Natural killer cell (primary cell): ENCODE data around the gene SEPTIN8. TPM values are rescaled to one million over a fixed set of nuclear protein-coding genes. Genes with fewer than 3 reads are reported as not detected.

Experiments
- ATAC-seq, 3 donors: fragments of 150-1000 bp in 2 of 3; fragments of 200-7000 bp in 1 of 3; cut with Tn5 transposase; 1 replicate in 1 of 3; 2 replicates in 2 of 3; pipeline ENCODE4 v1.10.0; 2021; ENCODE audit warnings: mild to moderate bottlenecking in 2 of 3, moderate library complexity in 2 of 3
- DNase-seq, 2 donors: peaks; one replicate each; pipeline versions ENCODE4 v3.0.0 to v3.0.0-alpha.2; 2013 to 2021; ENCODE audit warnings: mixed read lengths in 1 of 2
- H3K27ac ChIP-seq: one replicate; pipeline ENCODE4 v1.5.1; 2013; ENCODE audit warnings: mild to moderate bottlenecking, low read length
- H3K27me3 ChIP-seq: one replicate; pipeline ENCODE4 v1.6.1; 2013; ENCODE audit warnings: low read length; ENCODE audit not compliant: control insufficient read depth, insufficient read depth
- H3K36me3 ChIP-seq: one replicate; pipeline ENCODE4 v1.6.1; 2013; ENCODE audit warnings: low read length; ENCODE audit not compliant: control insufficient read depth, insufficient read depth
- H3K4me1 ChIP-seq: one replicate; pipeline ENCODE4 v1.6.1; 2013; ENCODE audit warnings: low read length; ENCODE audit not compliant: control insufficient read depth, insufficient read depth
- H3K4me3 ChIP-seq: one replicate; pipeline ENCODE4 v1.5.1; 2013; ENCODE audit warnings: low read length
- H3K9me3 ChIP-seq: one replicate; pipeline ENCODE4 v1.6.1; 2013; ENCODE audit warnings: low read length; ENCODE audit not compliant: control insufficient read depth, insufficient read depth
- H3K27ac Mint-ChIP-seq, 2 donors: one replicate each; pipeline ENCODE4 v1.8.0; 2022; ENCODE audit warnings: mild to moderate bottlenecking in 2 of 2, mixed read lengths in 2 of 2, moderate library complexity in 1 of 2
- H3K27me3 Mint-ChIP-seq, 2 donors: one replicate each; pipeline ENCODE4 v1.8.0; 2022; ENCODE audit warnings: low read depth in 2 of 2, mixed read lengths in 2 of 2
- H3K36me3 Mint-ChIP-seq: one replicate; pipeline ENCODE4 v1.8.0; 2022; ENCODE audit warnings: mixed read lengths
- H3K4me1 Mint-ChIP-seq, 2 donors: one replicate each; pipeline ENCODE4 v1.8.0; 2022; ENCODE audit warnings: mixed read lengths in 2 of 2
- H3K4me3 Mint-ChIP-seq: one replicate; pipeline ENCODE4 v1.8.0; 2022; ENCODE audit warnings: mild to moderate bottlenecking, moderate library complexity, mixed read lengths
- H3K9me3 Mint-ChIP-seq, 2 donors: one replicate each; pipeline ENCODE4 v1.8.0; 2022; ENCODE audit warnings: mixed read lengths in 2 of 2
- WGBS: methylation state at CpG from one replicate; pipeline ENCODE4 v1.1.7; 2013; ENCODE audit warnings: missing lambda C conversion rate; ENCODE audit not compliant: insufficient coverage; 5-methylcytosine and 5-hydroxymethylcytosine counted together
- intact Hi-C: fragments of 100-400 bp; cut with micrococcal nuclease; formaldehyde crosslinking; loops from one replicate; pipeline ENCODE4 v1.14.2; 2022
- total RNA-seq, 4 donors: library from RNA; stranded (reverse); fragments of 120-200 nt in 1 of 4; gene quantifications; one replicate each; pipeline versions ENCODE4 v1.2.3 to v1.2.4, GENCODE V29; 2013 to 2022
- TF ChIP-seq, protein P1 (sequence below): fragments of 200-600 bp; IDR thresholded peaks from one replicate; pipeline ENCODE4 v1.8.0; 2022; ENCODE audit warnings: antibody characterized with exemption

Gene SEPTIN8
- total RNA-seq, 3 donors from 2014 or later (not counting 1 experiment from before 2014, with no cell fraction given) = 5.2 to 17.0 (median 9.4) TPM

DNA sequence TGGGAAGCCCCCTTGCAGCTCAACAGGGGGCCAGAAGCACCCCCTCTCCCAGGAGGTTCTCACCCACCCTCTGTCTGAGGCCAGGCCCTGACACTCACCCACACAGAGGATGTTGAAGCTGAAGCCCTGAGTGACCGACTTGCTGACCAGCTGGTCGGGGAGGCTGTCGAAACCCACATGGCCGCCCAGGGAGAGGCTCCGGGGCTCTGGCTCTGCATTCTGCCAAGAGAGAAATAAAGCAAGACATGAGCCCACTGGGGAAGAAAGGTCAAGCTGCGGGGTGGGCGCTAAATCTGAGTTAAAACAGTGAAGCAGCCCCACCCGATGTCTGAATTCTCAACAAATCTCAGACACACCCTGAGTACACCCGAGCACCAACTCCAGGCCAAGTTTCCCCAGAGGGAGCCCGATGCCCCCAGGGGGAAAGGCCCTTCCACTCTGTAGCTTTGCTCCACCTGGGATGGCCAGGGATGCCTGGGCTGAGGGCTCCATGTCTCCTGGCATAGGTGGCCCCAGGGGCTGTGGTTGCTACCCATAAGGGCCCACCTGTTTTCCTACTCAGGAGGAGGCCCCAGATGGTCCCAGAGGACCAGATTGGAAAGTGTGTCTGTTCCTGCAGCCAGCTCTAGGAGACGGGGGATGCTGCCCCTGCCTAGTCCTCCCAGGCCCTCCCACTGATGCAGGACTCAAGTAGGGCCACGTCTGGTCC, 11.6 kb downstream of the SEPTIN8 start:
- H3K4me3 ChIP-seq = no peak overlapping the region
- Mint-ChIP-seq H3K9me3 (no peaks in the 10 kb centered on the region), H3K4me3 (no peak overlapping the region), H3K4me1 (no peaks in the 10 kb centered on the region), H3K27me3 (no peaks in the 10 kb centered on the region), H3K27ac (no peak overlapping the region), H3K36me3 (no peaks in the 10 kb centered on the region)
- DNase-seq (no peak), ATAC-seq (no peak)
- H3K36me3 ChIP-seq = no peaks in the 10 kb centered on the region
- WGBS = 92% methylated on average over 12 of the region's 12 CpGs
- H3K9me3 ChIP-seq = no peaks in the 10 kb centered on the region
- TF ChIP-seq, protein P1, sequence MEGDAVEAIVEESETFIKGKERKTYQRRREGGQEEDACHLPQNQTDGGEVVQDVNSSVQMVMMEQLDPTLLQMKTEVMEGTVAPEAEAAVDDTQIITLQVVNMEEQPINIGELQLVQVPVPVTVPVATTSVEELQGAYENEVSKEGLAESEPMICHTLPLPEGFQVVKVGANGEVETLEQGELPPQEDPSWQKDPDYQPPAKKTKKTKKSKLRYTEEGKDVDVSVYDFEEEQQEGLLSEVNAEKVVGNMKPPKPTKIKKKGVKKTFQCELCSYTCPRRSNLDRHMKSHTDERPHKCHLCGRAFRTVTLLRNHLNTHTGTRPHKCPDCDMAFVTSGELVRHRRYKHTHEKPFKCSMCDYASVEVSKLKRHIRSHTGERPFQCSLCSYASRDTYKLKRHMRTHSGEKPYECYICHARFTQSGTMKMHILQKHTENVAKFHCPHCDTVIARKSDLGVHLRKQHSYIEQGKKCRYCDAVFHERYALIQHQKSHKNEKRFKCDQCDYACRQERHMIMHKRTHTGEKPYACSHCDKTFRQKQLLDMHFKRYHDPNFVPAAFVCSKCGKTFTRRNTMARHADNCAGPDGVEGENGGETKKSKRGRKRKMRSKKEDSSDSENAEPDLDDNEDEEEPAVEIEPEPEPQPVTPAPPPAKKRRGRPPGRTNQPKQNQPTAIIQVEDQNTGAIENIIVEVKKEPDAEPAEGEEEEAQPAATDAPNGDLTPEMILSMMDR = no peak
- intact Hi-C loops = no loop called here
- H3K27ac ChIP-seq = no peak overlapping the region
- no peaks in the 10 kb centered on the region for H3K27me3 ChIP-seq
- H3K4me1 ChIP-seq = no peaks in the 10 kb centered on the region

DNA sequence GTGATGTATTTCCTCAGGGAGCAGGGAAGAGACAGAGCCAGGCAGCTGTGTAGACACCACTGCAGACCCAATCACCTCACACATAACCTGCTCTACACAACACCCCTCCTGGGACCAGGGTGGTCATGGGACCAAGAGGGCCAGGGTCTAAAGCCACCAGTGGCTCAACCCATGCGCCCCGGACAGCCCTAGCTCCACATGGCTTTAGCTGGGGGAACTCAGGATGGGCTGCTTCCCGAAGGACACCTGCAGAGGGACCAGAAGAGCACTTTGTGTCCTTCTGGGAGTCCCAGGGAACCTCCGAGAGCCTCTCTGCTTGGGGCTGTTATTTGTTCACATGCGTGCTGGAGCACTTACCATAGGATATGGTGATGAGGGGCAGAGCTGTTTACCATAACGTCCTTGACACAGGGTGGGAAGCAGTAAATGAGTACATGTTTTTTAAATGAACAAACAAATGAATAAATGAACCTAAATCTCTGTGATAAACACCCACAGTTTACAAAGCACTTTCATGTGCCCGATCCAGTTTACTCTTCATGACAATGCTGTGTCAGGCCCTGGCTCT, 12.3 kb downstream of the SEPTIN8 start:
- Mint-ChIP-seq H3K4me3 (no peak overlapping the region), H3K27ac (no peak overlapping the region), H3K4me1 (no peaks in the 10 kb centered on the region), H3K27me3 (no peaks in the 10 kb centered on the region), H3K36me3 (no peaks in the 10 kb centered on the region), H3K9me3 (no peaks in the 10 kb centered on the region)
- H3K36me3 ChIP-seq = no peaks in the 10 kb centered on the region
- no peaks in the 10 kb centered on the region for H3K27me3 ChIP-seq
- TF ChIP-seq, protein P1 = no peak
- 89% methylated on average over 7 of the region's 7 CpGs for WGBS
- no peaks in the 10 kb centered on the region for H3K9me3 ChIP-seq
- H3K27ac ChIP-seq = no peak overlapping the region
- H3K4me3 ChIP-seq = no peak overlapping the region
- no peak for DNase-seq
- no peaks in the 10 kb centered on the region for H3K4me1 ChIP-seq
- intact Hi-C loops = no loop called here
- no peak for ATAC-seq

DNA sequence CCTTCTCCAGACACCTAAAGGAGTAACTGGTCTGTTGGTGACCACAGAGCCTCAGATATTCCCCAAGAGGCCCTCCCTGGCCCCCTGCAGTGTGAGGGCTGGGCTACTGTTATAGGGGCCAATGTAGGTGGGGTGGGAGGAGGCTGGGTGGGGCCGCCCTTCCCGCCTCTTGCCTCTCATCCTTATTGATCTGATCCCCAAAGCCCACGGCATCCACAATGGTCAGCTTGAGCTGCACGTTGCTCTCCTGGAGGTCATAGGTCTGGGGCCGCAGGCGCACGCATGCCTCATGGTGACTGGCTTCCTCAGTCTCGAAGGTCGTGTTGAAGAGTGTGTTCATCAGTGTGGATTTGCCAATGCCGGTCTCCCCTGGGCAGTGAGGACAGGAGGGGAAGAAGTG, 13.0 kb downstream of the SEPTIN8 start:
- H3K4me3 Mint-ChIP-seq = no peak overlapping the region
- 96% methylated on average over 10 of the region's 10 CpGs for WGBS
- H3K27ac ChIP-seq = no peak overlapping the region
- H3K36me3 Mint-ChIP-seq = no peaks in the 10 kb centered on the region
- H3K36me3 ChIP-seq = no peaks in the 10 kb centered on the region
- H3K27me3 Mint-ChIP-seq = no peaks in the 10 kb centered on the region
- H3K4me1 ChIP-seq = no peaks in the 10 kb centered on the region
- no peaks in the 10 kb centered on the region for H3K27me3 ChIP-seq
- DNase-seq (no peak), ATAC-seq (no peak)
- intact Hi-C loops = no loop called here
- TF ChIP-seq, protein P1 = no peak
- H3K4me1 Mint-ChIP-seq = no peaks in the 10 kb centered on the region
- no peak overlapping the region for H3K4me3 ChIP-seq
- H3K9me3 ChIP-seq = no peaks in the 10 kb centered on the region
- no peaks in the 10 kb centered on the region for H3K9me3 Mint-ChIP-seq
- no peak overlapping the region for H3K27ac Mint-ChIP-seq
